Measurements from ENCODE around the gene OR2T1. TPM values are rescaled to one million over a fixed set of nuclear protein-coding genes. Genes with fewer than 3 reads are reported as not detected.
"Not testable (repeated sequence)": the region's sequence is repeated elsewhere in the genome, so short reads cannot be mapped to it uniquely, and the experiment has no call there.

Gene OR2T1, protein sequence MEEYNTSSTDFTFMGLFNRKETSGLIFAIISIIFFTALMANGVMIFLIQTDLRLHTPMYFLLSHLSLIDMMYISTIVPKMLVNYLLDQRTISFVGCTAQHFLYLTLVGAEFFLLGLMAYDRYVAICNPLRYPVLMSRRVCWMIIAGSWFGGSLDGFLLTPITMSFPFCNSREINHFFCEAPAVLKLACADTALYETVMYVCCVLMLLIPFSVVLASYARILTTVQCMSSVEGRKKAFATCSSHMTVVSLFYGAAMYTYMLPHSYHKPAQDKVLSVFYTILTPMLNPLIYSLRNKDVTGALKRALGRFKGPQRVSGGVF
- not detected for polyA plus RNA-seq (ENCODE audit: insufficient read length)
- long read RNA-seq, donor 1 = 0 reads
- long read RNA-seq, donor 2 = 0 reads
- long read RNA-seq, donor 3 = 0 reads
- long read RNA-seq, donor 4 = 0 reads
- long read RNA-seq, donor 5 = 0 reads
- long read RNA-seq, donor 6 = 0 reads
- long read RNA-seq, donor 7 = 0 reads
- long read RNA-seq, donor 8 = 0 reads

DNA sequence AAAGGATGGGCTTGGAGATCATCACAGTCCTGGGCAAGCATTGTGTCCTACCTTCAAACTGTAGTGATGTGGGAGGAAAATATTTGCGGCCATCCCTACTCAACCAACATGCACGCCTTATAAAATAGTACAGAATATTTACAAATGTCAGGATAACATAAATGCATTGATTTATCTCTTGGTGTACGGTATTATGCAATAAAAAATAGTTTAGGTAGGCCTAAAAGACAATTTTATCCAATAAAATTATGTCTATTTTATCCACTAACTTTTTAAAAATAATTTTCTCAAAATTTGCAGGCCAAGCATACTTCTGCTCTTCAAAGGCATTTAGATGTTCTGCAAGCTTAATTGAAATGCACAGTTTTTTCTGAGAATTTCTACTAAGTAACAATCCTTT lies at the start of gene OR2T1:
Gene OR2T1 (plus strand): TSS at position 301 of the 400 bp plus-strand sequence. CDS start 3,100 bp downstream, outside the sequence.
- no peak for DNase-seq

DNA sequence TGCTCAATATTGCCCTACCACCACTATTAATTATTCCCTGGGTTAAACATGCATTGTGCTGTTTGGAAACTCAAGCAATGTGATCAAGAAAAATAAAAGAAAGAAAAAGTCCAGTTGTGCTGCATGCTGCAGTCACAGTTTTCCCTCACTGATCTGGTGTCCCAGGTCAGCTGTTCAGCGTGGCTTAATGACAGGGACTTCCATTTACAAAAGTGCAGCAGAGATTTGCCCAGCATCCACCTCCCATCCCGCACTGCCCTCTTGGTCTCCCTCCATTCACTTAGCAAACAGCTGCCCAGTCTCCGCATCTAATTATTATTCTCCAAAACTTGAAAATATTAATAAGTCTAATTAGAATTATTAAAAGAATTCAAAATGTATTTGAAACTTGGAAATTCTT lies 43.4 kb upstream of the OR2T1 start:
- DNase-seq = no peak

DNA sequence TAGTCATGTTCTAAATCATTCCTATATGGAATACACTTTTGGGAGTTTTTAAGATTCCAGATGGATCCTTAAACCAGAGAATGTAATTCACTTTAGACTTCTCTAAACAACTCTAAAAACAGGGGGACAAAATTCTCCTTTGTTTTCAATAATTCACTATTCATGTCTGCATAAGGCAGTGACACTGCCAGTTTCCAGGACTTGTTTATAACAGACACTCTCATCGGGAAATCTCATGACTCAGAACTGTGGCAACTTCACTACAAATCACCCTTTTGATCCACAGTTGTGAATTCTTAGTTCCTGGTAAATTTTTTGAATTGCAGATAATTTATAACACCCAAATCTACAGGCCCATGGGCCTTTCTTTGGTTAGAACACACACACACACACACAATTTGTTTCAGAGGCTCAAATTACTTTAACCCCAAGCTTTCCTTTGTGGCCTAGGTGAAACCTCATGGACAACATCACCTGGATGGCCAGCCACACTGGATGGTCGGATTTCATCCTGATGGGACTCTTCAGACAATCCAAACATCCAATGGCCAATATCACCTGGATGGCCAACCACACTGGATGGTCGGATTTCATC lies 41.6 kb upstream of the OR2T1 start, which contains the start of gene OR2T4:
Gene OR2T4 (plus strand): TSS at position 545 of the 595 bp plus-strand sequence. CDS start 0 bp downstream, at position 545.
- no peak for DNase-seq

DNA sequence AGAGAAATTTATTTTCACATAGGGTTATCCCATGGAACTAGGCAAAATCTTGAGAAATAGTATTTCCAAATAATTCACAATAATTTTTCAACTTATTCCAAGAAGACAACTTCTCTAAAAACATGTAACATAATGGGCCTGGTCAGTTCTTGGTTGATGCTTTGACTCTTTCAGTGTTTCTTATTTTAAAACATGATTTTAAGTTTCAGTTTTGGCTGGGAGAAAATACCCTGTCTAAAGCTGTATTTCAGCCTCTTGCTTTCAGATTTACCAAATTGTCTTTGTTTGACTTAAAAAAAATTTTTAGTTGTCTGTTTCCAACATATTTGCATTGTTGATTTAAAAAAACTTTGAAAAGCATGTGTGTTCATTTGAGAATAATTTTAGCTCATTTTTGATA lies 36.2 kb upstream of the OR2T1 start:
- DNase-seq = no peak

- no peak for DNase-seq
Measured at GRCh38 chr1:248372394-248372793, 30.5 kb upstream of the OR2T1 start.

DNA sequence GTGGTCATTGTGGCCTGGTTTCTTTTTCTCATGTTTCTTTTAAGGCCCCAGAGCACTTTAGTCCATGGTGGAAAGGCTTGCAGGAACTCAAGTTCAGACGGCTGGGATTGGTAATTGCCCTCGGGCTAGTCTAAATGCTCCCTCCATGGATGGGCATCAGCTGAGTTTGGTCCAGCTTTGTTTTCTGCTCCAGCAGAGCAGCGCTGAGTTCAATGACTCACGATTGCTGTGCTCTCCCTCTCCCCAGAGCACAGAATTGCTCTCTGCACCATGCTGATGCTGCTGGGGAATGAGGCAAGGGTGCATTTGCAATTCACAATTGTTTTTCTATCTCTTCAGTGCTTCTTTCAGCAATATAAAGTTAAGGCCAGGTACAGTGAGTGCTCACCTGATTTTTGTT lies 29.1 kb upstream of the OR2T1 start:
- no peak for DNase-seq

GRCh38 chr1:248375446-248375845 lies 27.4 kb upstream of the OR2T1 start, which contains the start of gene OR2T6:
Gene OR2T6 (plus strand): TSS chr1:248375746. CDS start chr1:248387609, 11,863 bp downstream.
- no peak for DNase-seq

GRCh38 chr1:248376916-248377315 lies 25.9 kb upstream of the OR2T1 start:
- no peak for DNase-seq

- no peak for DNase-seq
Measured at GRCh38 chr1:248380854-248381253, 22.0 kb upstream of the OR2T1 start.

- DNase-seq = no peak
Measured at GRCh38 chr1:248388426-248388825, 14.4 kb upstream of the OR2T1 start.

DNA sequence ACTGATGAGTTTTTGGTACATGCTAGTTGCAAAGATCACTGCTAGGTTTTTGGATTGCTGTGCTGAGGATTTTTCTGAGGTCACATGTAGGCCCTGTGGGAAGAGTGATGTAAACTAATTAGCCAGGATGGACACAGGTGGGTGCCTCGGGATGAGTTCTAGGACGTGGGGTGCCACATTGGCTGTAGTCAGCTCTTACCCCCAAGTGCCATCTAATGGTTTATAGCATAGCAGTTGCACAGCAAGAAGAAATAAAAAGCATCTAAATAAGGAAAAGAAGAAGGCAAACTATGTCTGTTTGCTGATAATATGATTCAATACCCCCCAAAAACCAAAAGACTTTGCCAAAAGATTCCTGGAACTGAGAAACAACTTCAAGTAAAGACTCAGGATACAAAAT lies 9.8 kb upstream of the OR2T1 start:
- DNase-seq = no peak

DNA sequence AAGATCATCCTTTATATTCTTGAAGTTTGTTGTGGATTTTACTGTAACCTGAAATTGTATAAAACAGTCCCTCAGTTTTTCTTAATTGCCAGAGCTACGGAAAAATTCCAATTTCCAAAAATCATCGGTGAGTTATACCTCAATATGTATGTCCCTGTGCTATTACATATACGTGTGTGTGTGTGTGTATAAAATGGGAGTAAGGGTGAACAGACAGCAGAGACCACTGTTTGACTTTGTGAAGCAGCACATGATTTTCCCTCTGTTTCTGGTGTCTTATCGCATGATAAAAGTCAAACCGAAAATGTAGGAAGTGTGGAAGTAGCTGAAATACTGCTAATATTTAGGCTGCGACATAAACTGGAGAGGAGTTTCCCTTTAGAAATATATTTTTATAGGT lies 1.2 kb downstream of the OR2T1 start:
- peak; percentile 17 for DNase-seq

- DNase-seq = no peak
Measured at GRCh38 chr1:248406721-248407692, 4.2 kb downstream of the OR2T1 start.

GRCh38 chr1:248416226-248416625 lies 13.4 kb downstream of the OR2T1 start:
- no peak for DNase-seq

GRCh38 chr1:248417854-248418253 lies 15.0 kb downstream of the OR2T1 start:
- no peak for DNase-seq

GRCh38 chr1:248421384-248421783 lies 18.5 kb downstream of the OR2T1 start:
- DNase-seq = peak; percentile 0

GRCh38 chr1:248427526-248428191 lies 24.8 kb downstream of the OR2T1 start:
- DNase-seq = not testable (repeated sequence)

DNA sequence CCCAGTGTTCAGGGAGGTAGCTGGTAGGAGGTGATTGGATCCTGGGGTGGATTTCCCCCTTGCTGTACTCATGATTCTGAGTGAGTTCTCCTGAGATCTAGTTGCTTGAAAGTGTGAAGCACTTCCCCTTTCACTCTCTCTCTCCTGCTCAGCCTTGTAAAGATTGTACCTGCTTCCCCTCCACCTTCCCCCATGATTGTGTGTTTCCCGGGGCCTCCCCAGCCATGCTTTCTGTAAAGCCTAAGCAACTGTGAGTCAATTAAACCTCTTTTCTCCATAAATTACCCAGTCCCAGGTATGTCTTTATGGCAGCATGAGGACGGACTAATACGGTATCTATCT lies 25.3 kb downstream of the OR2T1 start:
- not testable (repeated sequence) for DNase-seq

- DNase-seq = not testable (repeated sequence)
Measured at GRCh38 chr1:248431683-248432082, 28.8 kb downstream of the OR2T1 start.

DNA sequence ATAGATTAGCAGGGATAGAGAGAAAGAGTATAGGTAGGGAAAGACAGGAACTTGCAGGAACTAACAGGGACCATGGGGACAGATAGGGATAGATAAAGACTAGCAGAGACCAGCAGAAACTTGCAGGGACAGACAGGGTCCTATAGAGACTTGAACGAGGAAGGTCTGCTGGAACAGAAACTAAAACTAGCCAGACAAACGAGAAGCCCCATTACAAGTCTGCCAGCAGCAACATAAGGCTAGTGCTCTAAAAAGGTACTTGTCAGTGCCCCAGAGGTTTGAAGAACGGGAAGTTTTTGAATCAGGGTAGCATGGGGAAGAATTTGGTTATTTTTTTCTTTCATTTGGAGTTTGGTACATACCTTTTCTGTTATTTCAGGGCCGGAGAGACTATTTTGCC lies 29.4 kb downstream of the OR2T1 start:
- not testable (repeated sequence) for DNase-seq

DNA sequence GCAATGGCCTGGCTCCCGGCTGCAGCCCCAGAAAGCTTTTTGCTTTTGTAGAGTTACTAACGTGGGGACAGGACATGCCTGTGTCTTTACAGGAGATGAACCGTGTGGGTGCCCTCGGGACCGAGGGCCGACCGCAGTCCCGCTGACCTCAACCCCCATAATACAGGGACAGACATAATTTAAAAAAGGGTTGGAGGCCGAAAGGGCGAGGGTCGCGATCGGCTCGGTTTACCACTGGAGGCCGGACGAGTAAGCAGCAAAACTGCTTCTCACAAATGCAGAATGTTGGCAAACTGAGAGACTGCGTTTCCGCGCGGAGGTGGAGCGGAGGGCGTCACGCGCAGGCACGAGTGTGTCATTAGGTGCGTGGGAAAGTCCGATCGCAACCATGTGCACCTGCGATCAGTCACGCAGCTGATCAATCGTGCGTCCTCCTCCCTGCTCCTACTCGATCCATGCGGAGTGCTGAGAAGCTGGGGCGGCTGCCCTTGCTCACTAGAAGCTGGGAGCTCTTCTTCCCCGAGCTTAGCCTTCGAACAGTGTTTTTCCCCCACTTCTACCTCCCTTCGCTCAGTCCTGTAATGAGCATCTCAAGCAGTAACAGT lies 31.1 kb downstream of the OR2T1 start:
- DNase-seq = not testable (repeated sequence)
